GM12878 (cell line): ENCODE results near the gene MLEC. TPM values are rescaled to one million over a fixed set of nuclear protein-coding genes. Genes with fewer than 3 reads are reported as not detected.

ENCODE experiments used
- ATAC-seq: fragments of 200-7000 bp; cut with Tn5 transposase; 3 replicates; pipeline ENCODE4 v1.9.1; 2020; ENCODE audit warnings: mild to moderate bottlenecking, moderate library complexity
- BruUV-seq: library from RNA; stranded (reverse); fragments of 400-500 nt; replicated peaks from 2 replicates; lab custom pipeline; 2021; lab: Mats Ljungman, UMichigan
- CTCF ChIA-PET: fragments of 300-600 bp; sonication (Branson Sonifier 250); formaldehyde crosslinking; extraction: SDS; loops from one replicate; lab custom pipeline; 2021; ENCODE audit warnings: inconsistent platforms; lab: Yijun Ruan, JAX
- POLR2A ChIA-PET: fragments of 350-600 bp; formaldehyde crosslinking; extraction: SDS; loops from one replicate; lab custom pipeline; 2021; ENCODE audit warnings: inconsistent platforms; lab: Charles Lee
- RAD21 ChIA-PET: fragments of 300-600 bp; sonication (Branson Sonifier 250); formaldehyde crosslinking; loops from one replicate; lab custom pipeline; 2023; ENCODE audit warnings: antibody characterized with exemption; ENCODE audit not compliant: unreplicated experiment; lab: Charles Lee
- SMC1A ChIA-PET: fragments of 300-600 bp; sonication (Branson Sonifier 250); formaldehyde crosslinking; loops from one replicate; lab custom pipeline; 2023; ENCODE audit not compliant: unreplicated experiment, uncharacterized antibody; lab: Charles Lee
- DNase-seq: peaks from one replicate; pipeline ENCODE4 v3.0.0-alpha.2; 2011; ENCODE audit warnings: low read depth, low spot score
- FAIRE-seq: peaks from 3 replicates; lab custom pipeline; 2011; peaks lifted over from hg19 to GRCh38; lab: Jason Lieb, UNC
- H2AFZ ChIP-seq: 2 replicates; pipeline ENCODE4 v1.6.0; 2011; ENCODE audit warnings: low read depth, low read length, control low read depth; ENCODE audit not compliant: control insufficient read depth
- H3K27ac ChIP-seq: 2 replicates; pipeline ENCODE4 v1.5.1; 2011; ENCODE audit warnings: control low read depth; ENCODE audit not compliant: control insufficient read depth, insufficient read depth
- H3K27me3 ChIP-seq, 2 experiments: replicated peaks in 1 of 2; 2 replicates each; pipeline versions ENCODE4 v1.6.0 to v1.6.1; 2011; ENCODE audit warnings: low read length in 1 of 2; ENCODE audit not compliant: control insufficient read depth in 2 of 2, insufficient read depth in 2 of 2
- H3K36me3 ChIP-seq, 2 experiments: 2 replicates each; pipeline ENCODE4 v1.5.1; 2011; ENCODE audit warnings: low read length in 1 of 2; ENCODE audit not compliant: control insufficient read depth in 2 of 2, insufficient read depth in 2 of 2
- H3K4me1 ChIP-seq: 2 replicates; pipeline ENCODE4 v1.6.1; 2011; ENCODE audit warnings: mild to moderate bottlenecking, low read length, moderate library complexity, mixed read lengths; ENCODE audit not compliant: control insufficient read depth, insufficient read depth
- H3K4me2 ChIP-seq: 2 replicates; pipeline ENCODE4 v1.6.0; 2011; ENCODE audit warnings: control low read depth; ENCODE audit not compliant: control insufficient read depth, insufficient read depth
- H3K4me3 ChIP-seq: fragments of 200-600 bp; sonication (generic); 2 replicates; pipeline ENCODE4 v1.5.1; 2016
- H3K79me2 ChIP-seq: 2 replicates; pipeline ENCODE4 v1.6.0; 2011; ENCODE audit warnings: low read length; ENCODE audit not compliant: control insufficient read depth, insufficient read depth
- H3K9ac ChIP-seq: 2 replicates; pipeline ENCODE4 v1.8.0; 2011; ENCODE audit warnings: low read length, control low read depth, mixed read lengths; ENCODE audit not compliant: control insufficient read depth, insufficient read depth
- H3K9me3 ChIP-seq: replicated peaks from 3 replicates; pipeline ENCODE4 v1.5.1; 2011; ENCODE audit warnings: mild to moderate bottlenecking, low read length; ENCODE audit not compliant: control insufficient read depth, insufficient read depth
- H4K20me1 ChIP-seq: 2 replicates; pipeline ENCODE4 v1.6.0; 2011; ENCODE audit not compliant: control insufficient read depth, insufficient read depth
- RAD21 ChIP-seq: IDR thresholded peaks from 2 replicates; pipeline ENCODE4 v1.6.1; 2011; ENCODE audit warnings: mild to moderate bottlenecking, low read depth, low read length, moderate library complexity; ENCODE audit not compliant: insufficient read depth
- SMC3 ChIP-seq: IDR thresholded peaks from 2 replicates; pipeline ENCODE4 v1.6.1; 2011; ENCODE audit warnings: low read length, improper control_type of control experiment, borderline replicate concordance
- WGBS: methylation state at CpG from one replicate; pipeline ENCODE4 v1.1.6; 2016; ENCODE audit warnings: low lambda C conversion rate; ENCODE audit not compliant: insufficient replicate concordance, insufficient coverage; ENCODE audit errors: missing lambda C conversion rate; 5-methylcytosine and 5-hydroxymethylcytosine counted together
- in situ Hi-C: fragments of 300-500 bp; cut with MboI; formaldehyde crosslinking; loops from 9 replicates; pipeline ENCODE4 v1.14.3; 2018; ENCODE audit warnings: mixed read lengths
- intact Hi-C: fragments of 100-400 bp; cut with micrococcal nuclease; formaldehyde crosslinking; loops from one replicate; pipeline ENCODE4 v1.14.2; 2022; ENCODE audit not compliant: unreplicated experiment
- polyA plus RNA-seq, 11 experiments: library from polyadenylated mRNA; depleted of rRNA in 4 of 11; unstranded in 6 of 11; stranded (reverse) in 5 of 11; fragments of >200 nt; fragmentation: Nextera tagmentation in 4 of 11; fragmentation: Illumina TruSeq in 1 of 11; extraction: Ambion mirVana in 4 of 11; extraction: Trizol in 1 of 11; gene quantifications; 1 replicate in 1 of 11; 2 replicates in 10 of 11; pipeline versions ENCODE4 v1.2.1 to v1.2.3, GENCODE V29; 2011 to 2016; ENCODE audit warnings: inconsistent platforms in 2 of 11, missing spikeins in 2 of 11, low read depth in 1 of 11
- total RNA-seq, 4 experiments: library from RNA; depleted of rRNA in 3 of 4; stranded (reverse); fragments of >200 nt in 3 of 4; fragmentation: Illumina TruSeq in 1 of 4; extraction: Trizol in 1 of 4; gene quantifications; 2 replicates each; pipeline versions ENCODE4 v1.2.1 to v1.2.3, GENCODE V29; 2013 to 2021
- TF ChIP-seq, protein P1 (sequence below), 3 experiments: IDR thresholded peaks in 2 of 3; conservative IDR thresholded peaks in 1 of 3; 2 replicates each; pipeline ENCODE4 v1.5.1; 2011; ENCODE audit warnings: low read depth in 3 of 3, low read length in 3 of 3, mild to moderate bottlenecking in 3 of 3, control low read depth in 2 of 3, moderate library complexity in 2 of 3, inconsistent platforms in 1 of 3, mixed read lengths in 1 of 3; ENCODE audit not compliant: control insufficient read depth in 2 of 3, insufficient read depth in 1 of 3; ENCODE audit errors: extremely low read depth in 1 of 3
- TF ChIP-seq, protein P2 (sequence below): IDR thresholded peaks from 2 replicates; pipeline ENCODE4 v1.6.1; 2011; ENCODE audit warnings: low read depth, mild to moderate bottlenecking, low read length, moderate library complexity, borderline replicate concordance; ENCODE audit errors: extremely low read depth

MLEC gene
- total and polyA plus RNA-seq, 10 of the 15 experiments (the other 5 are each of a cell fraction or from before 2014, with no cell fraction given): 26.7 to 172 (median 103) TPM

DNA sequence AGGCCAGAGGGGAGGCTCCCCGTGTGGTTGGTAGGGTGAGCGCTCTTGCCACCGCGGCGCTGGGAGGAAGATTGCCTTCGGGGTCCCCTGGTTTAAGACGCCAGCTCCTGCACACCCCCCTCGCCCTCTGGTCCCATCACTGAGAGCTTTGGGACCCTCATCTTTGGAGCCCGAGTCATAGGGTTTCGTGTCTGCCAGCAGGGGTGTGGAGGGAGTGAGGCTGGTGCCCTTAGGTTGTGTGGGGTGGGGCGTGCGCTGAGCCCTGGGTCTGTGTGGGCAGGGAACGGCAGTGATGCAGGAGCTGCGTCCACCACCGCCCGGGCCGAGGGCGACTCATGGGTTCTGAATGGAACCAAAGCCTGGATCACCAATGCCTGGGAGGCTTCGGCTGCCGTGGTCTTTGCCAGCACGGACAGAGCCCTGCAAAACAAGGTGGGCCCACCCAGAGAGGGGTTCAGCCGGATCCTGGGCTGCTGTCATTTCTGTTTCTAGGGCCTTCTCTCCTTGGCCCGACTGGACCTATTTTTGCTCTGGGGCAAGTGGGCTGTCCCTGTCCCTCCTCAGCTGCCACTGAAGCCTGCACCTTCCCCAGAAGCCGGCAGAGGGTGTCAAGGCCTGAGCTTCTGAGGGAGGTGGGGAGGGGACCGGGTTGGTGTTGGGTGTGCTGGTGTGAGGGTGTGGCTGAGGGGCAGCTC lies 50.8 kb downstream of the MLEC start:
- ChIA-PET SMC1A (no interaction called here), RAD21 (interaction anchor here (0.7 kb wide), 1 partner anchor 234 kb away, joined by 3 read pairs; no protein-coding TSS in a partner anchor), CTCF (interaction anchor here (1.5 kb wide), 1 partner anchor 234 kb away, joined by 5 read pairs; no protein-coding TSS in a partner anchor), POLR2A (no interaction called here)
- FAIRE-seq (no peak), ATAC-seq (peak; percentile 72), DNase-seq (no peak)
- no peak overlapping the region for H3K9ac ChIP-seq
- H3K27me3 ChIP-seq: no peaks in the 10 kb centered on the region
- H4K20me1 ChIP-seq: no peaks in the 10 kb centered on the region
- BruUV-seq: no TSS peak
- H3K4me2 ChIP-seq: no peak overlapping the region
- no peaks in the 10 kb centered on the region for H3K79me2 ChIP-seq
- WGBS: 83% methylated on average over 20 of the region's 25 CpGs
- H3K36me3 ChIP-seq: no peaks in the 10 kb centered on the region
- intact Hi-C loops: no loop called here
- no peaks in the 10 kb centered on the region for H3K4me1 ChIP-seq
- H3K27ac ChIP-seq: no peak overlapping the region
- no peak overlapping the region for H2AFZ ChIP-seq
- TF ChIP-seq, protein P1, sequence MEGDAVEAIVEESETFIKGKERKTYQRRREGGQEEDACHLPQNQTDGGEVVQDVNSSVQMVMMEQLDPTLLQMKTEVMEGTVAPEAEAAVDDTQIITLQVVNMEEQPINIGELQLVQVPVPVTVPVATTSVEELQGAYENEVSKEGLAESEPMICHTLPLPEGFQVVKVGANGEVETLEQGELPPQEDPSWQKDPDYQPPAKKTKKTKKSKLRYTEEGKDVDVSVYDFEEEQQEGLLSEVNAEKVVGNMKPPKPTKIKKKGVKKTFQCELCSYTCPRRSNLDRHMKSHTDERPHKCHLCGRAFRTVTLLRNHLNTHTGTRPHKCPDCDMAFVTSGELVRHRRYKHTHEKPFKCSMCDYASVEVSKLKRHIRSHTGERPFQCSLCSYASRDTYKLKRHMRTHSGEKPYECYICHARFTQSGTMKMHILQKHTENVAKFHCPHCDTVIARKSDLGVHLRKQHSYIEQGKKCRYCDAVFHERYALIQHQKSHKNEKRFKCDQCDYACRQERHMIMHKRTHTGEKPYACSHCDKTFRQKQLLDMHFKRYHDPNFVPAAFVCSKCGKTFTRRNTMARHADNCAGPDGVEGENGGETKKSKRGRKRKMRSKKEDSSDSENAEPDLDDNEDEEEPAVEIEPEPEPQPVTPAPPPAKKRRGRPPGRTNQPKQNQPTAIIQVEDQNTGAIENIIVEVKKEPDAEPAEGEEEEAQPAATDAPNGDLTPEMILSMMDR (IDR thresholded peaks at IDR 0.05 in 2 of 3, conservative IDR thresholded peaks at IDR 0.05 in 1 of 3; ENCODE audit: control insufficient read depth in 2 of 3, extremely low read depth in 1 of 3, insufficient read depth in 1 of 3, low read depth in 3 of 3, low read length in 3 of 3): peak in 1 of 3 experiments; percentile 7; a peak in 1 of 6 replicates
- TF ChIP-seq RAD21 (0 out of 2 replicates have a peak, but pooled peaks have one; percentile 7), SMC3 (peak; percentile 18; the same call in 1 of the 2 replicates)
- TF ChIP-seq, protein P2, sequence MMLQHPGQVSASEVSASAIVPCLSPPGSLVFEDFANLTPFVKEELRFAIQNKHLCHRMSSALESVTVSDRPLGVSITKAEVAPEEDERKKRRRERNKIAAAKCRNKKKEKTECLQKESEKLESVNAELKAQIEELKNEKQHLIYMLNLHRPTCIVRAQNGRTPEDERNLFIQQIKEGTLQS: no peak
- in situ Hi-C loops: no loop called here
- H3K4me3 ChIP-seq: no peak overlapping the region
- no peaks in the 10 kb centered on the region for H3K9me3 ChIP-seq
